Mesodermal cell (in vitro differentiated cells): ENCODE measurements around the gene SHB.

Source experiments
- H3K27ac ChIP-seq: 2 replicates; pipeline ENCODE4 v1.7.0; 2013; ENCODE audit warnings: mild to moderate bottlenecking, low read depth, low read length, moderate library complexity; ENCODE audit not compliant: severe bottlenecking
- H3K36me3 ChIP-seq: 2 replicates; pipeline ENCODE4 v1.7.1; 2013; ENCODE audit warnings: mild to moderate bottlenecking, low read length, moderate library complexity; ENCODE audit not compliant: control insufficient read depth, insufficient read depth
- H3K4me1 ChIP-seq: one replicate; pipeline ENCODE4 v1.7.1; 2013; ENCODE audit warnings: mild to moderate bottlenecking, low read length; ENCODE audit not compliant: insufficient read depth, control insufficient read depth, poor library complexity, severe bottlenecking
- H3K4me3 ChIP-seq: 2 replicates; pipeline ENCODE4 v1.7.0; 2013; ENCODE audit warnings: low read length, control low read depth, mild to moderate bottlenecking; ENCODE audit not compliant: insufficient read depth, poor library complexity, severe bottlenecking; ENCODE audit errors: extremely low read depth
- H3K9me3 ChIP-seq: 2 replicates; pipeline ENCODE4 v1.7.1; 2013; ENCODE audit warnings: mild to moderate bottlenecking, low read length, moderate library complexity; ENCODE audit not compliant: control insufficient read depth
- WGBS, 2 experiments: methylation state at CpG; one replicate each; pipeline ENCODE4 v1.1.5; 2013; ENCODE audit warnings: missing lambda C conversion rate in 2 of 2; ENCODE audit not compliant: insufficient coverage in 2 of 2; 5-methylcytosine and 5-hydroxymethylcytosine counted together

SHB gene

GRCh38 chr9:38106488-38106887 is 37.5 kb upstream of the SHB start:
- no peaks in the 10 kb centered on the region for H3K36me3 ChIP-seq
- no peaks in the 10 kb centered on the region for H3K9me3 ChIP-seq
- no CpG with 5 or more reads among the region's 3 CpGs for WGBS, 2 experiments
- no peak overlapping the region for H3K4me3 ChIP-seq
- H3K27ac ChIP-seq = no peak overlapping the region
- peaks cover 10% of the 10 kb centered on the region for H3K4me1 ChIP-seq

DNA sequence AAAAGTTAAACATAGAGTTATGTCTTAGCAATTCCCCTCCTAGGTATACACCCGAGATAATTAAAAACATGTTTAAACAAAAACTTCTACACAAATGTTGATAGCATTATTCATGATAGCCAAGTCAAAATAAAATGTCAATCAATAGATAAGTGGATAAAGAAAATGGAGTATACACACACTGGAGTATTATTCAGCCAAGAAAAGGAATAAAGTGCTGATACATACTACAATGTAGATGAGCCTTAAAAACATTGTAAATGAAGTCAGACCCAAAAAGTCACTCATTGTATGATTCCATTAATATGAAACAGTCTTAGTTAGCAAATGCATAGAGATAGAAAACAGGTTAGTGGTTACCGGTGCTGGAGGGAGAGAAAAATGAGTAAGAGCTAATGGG is 34.3 kb upstream of the SHB start:
- H3K4me1 ChIP-seq = peaks cover 6% of the 10 kb centered on the region
- H3K36me3 ChIP-seq = no peaks in the 10 kb centered on the region
- no peaks in the 10 kb centered on the region for H3K9me3 ChIP-seq
- H3K27ac ChIP-seq = no peak overlapping the region
- 100% methylated on average over 1 of the region's 2 CpGs for WGBS, 2 experiments
- H3K4me3 ChIP-seq = no peak overlapping the region

GRCh38 chr9:38101423-38101822 is 32.4 kb upstream of the SHB start:
- 77 to 100% methylated on average over 2 to 3 of the region's 5 CpGs for WGBS, 2 experiments
- Histone ChIP-seq H3K36me3 (no peaks in the 10 kb centered on the region), H3K9me3 (no peaks in the 10 kb centered on the region), H3K4me3 (no peak overlapping the region), H3K27ac (no peak overlapping the region), H3K4me1 (no peaks in the 10 kb centered on the region)

GRCh38 chr9:38096238-38096805 is 27.3 kb upstream of the SHB start:
- no peak overlapping the region for H3K4me3 ChIP-seq
- 84 to 92% methylated on average over 2 to 4 of the region's 5 CpGs for WGBS, 2 experiments
- H3K27ac ChIP-seq = no peak overlapping the region
- H3K36me3 ChIP-seq = no peaks in the 10 kb centered on the region
- H3K9me3 ChIP-seq = no peaks in the 10 kb centered on the region
- H3K4me1 ChIP-seq = no peaks in the 10 kb centered on the region

GRCh38 chr9:38094165-38094564 is 25.1 kb upstream of the SHB start:
- H3K27ac ChIP-seq = no peak overlapping the region
- no peaks in the 10 kb centered on the region for H3K9me3 ChIP-seq
- no peaks in the 10 kb centered on the region for H3K4me1 ChIP-seq
- no peak overlapping the region for H3K4me3 ChIP-seq
- 70 to 93% methylated on average over 3 to 4 of the region's 4 CpGs for WGBS, 2 experiments
- H3K36me3 ChIP-seq = no peaks in the 10 kb centered on the region

GRCh38 chr9:38092656-38093055 is 23.6 kb upstream of the SHB start:
- Histone ChIP-seq H3K4me3 (no peak overlapping the region), H3K36me3 (no peaks in the 10 kb centered on the region), H3K9me3 (no peaks in the 10 kb centered on the region), H3K4me1 (no peaks in the 10 kb centered on the region), H3K27ac (no peak overlapping the region)
- WGBS, 2 experiments = 100% methylated on average over 1 of the region's 2 CpGs; no CpG with 5 or more reads in 1 of the 2 experiments

- H3K4me3 ChIP-seq = no peak overlapping the region
- no peaks in the 10 kb centered on the region for H3K4me1 ChIP-seq
- no peaks in the 10 kb centered on the region for H3K36me3 ChIP-seq
- no peak overlapping the region for H3K27ac ChIP-seq
- no peaks in the 10 kb centered on the region for H3K9me3 ChIP-seq
- 93% methylated on average over 3 of the region's 5 CpGs; no CpG with 5 or more reads in 1 of the 2 experiments for WGBS, 2 experiments
These were observed 23.1 kb upstream of the SHB start for GRCh38 chr9:38092200-38092524.

DNA sequence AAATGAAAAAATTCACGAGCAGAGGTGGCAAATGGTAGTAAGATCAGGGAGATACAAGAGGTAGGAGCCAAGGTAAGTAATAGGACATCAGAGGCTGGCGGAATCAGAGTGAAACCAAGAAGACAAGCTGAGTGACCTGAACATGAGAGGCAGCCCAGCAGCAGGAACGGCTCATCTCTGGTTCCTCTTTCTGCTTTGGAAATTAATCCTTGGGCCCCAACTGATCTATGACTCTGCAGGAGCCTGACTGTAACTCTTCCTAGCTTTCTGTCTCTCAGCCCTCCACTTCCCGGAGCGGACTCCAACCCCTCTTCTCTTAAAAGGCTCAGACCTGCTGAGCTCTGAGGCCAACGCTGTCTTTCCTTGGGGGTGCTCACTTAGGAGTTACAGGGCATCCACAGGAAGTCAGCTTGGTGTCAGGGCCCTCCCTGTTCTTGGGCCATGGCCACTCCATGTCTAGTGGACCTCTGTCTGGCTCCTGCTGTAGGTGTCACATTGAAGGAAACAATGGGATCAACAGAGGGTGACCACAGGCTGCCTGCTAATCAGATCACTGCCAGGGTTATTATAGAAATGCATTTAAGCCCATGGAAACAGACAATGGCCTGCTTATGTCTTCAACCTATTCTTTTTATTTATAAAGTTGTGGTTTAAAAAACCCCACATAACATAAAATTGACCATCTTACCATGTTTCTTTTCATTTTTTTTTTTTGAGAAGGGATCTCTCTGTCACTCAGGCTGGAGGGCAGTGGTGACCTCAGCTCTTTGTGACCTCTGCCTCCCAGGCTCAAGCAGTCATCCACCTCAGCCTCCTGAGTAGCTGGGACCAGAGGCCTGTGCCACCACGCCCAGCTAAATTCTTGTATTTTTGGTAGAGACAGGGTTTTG is 22.5 kb upstream of the SHB start:
- Histone ChIP-seq H3K4me1 (no peaks in the 10 kb centered on the region), H3K27ac (no peak overlapping the region), H3K36me3 (no peaks in the 10 kb centered on the region), H3K4me3 (no peak overlapping the region), H3K9me3 (no peaks in the 10 kb centered on the region)
- 71 to 80% methylated on average over 6 to 7 of the region's 7 CpGs for WGBS, 2 experiments

DNA sequence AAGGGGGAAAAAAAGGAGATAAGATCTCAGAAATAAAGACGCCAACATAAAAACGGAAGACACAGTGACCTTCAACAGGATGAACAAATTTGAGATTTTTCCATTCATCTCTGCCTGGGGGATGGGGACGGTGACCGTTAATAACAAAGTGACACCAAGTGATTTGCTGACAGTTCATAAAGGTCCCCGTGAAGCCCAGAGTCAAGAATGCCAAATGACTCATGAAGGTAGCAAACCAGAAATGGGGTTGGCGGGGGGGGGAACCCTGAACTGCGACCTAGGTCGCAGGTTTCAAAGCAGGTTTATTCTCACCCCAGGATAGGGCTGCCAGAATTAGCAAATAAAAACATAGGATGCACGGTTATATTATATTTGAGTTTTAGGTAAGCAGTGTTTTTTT is 21.1 kb upstream of the SHB start:
- WGBS, 2 experiments = 46 to 59% methylated on average over 6 of the region's 9 CpGs
- Histone ChIP-seq H3K4me3 (no peak overlapping the region), H3K36me3 (no peaks in the 10 kb centered on the region), H3K4me1 (no peaks in the 10 kb centered on the region), H3K27ac (no peak overlapping the region), H3K9me3 (no peaks in the 10 kb centered on the region)

DNA sequence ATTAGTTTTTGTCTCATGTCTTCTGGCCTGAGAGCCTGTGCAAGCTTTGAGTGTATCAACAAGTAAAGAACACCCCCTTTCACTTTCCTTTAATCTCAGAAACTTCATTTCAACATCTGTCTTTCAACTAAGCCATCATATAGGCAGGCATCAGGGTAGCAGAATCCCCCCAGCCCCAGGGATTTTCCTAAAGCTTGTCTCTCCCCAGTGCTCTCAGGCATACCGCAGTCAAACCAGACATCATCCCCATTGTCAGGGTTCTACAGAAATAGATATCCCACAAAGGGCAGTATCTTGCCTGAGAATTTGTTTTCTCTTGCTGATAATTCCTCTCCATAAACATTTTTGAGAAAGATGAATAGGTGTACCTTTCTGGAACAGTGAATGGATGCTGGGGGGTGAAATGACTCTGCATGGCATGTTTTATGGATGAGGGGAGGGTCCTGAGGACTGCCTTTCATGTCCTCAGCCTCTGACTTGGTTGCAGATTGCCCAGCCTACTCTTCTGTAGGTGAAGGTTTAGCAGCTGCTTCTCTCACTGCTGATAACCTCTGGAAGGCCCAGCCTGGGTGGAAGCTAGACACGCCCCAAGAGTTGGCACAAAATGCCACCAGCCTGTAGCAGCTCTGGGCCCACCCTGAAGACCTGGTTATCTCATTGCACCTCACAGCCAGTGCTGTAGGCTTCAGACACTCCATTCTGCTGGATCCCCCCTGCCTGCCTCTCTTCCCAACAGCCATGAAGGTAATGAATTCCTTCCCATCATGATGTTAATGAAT is 20.5 kb upstream of the SHB start:
- H3K4me1 ChIP-seq = peaks cover under 1% of the 10 kb centered on the region
- no peaks in the 10 kb centered on the region for H3K9me3 ChIP-seq
- no peaks in the 10 kb centered on the region for H3K36me3 ChIP-seq
- H3K27ac ChIP-seq = no peak overlapping the region
- H3K4me3 ChIP-seq = no peak overlapping the region
- 80 to 86% methylated on average over 1 to 2 of the region's 2 CpGs for WGBS, 2 experiments
